MM.1S (cell line): ENCODE data around the gene COL18A1.

Experiments
- DNase-seq: peaks from one replicate; pipeline ENCODE4 v3.0.0-alpha.2; 2015
- H2AFZ ChIP-seq: fragments of 300-600 bp; sonication (generic); 2 replicates; pipeline ENCODE4 v1.6.0; 2016; ENCODE audit warnings: antibody characterized with exemption, low read length
- H3F3A ChIP-seq: fragments of 300-600 bp; sonication (generic); 2 replicates; pipeline ENCODE4 v1.6.1; 2016; ENCODE audit warnings: mild to moderate bottlenecking, antibody characterized with exemption, low read length, moderate library complexity, mixed read lengths; ENCODE audit not compliant: insufficient read depth
- H3K27ac ChIP-seq: fragments of 300-600 bp; sonication (generic); 2 replicates; pipeline ENCODE4 v1.5.1; 2016; ENCODE audit warnings: mild to moderate bottlenecking, low read length
- H3K27me3 ChIP-seq: fragments of 300-600 bp; sonication (generic); replicated peaks from 2 replicates; pipeline ENCODE4 v1.6.0; 2016; ENCODE audit warnings: low read length; ENCODE audit not compliant: insufficient read depth
- H3K36me3 ChIP-seq: fragments of 300-600 bp; sonication (generic); replicated peaks from 2 replicates; pipeline ENCODE4 v1.6.1; 2016; ENCODE audit warnings: mild to moderate bottlenecking, low read length, mixed read lengths; ENCODE audit not compliant: insufficient read depth
- H3K4me1 ChIP-seq: fragments of 300-600 bp; sonication (generic); 2 replicates; pipeline ENCODE4 v1.6.1; 2016; ENCODE audit warnings: low read length, mixed read lengths
- H3K4me2 ChIP-seq: fragments of 300-600 bp; sonication (generic); 2 replicates; pipeline ENCODE4 v1.6.0; 2016; ENCODE audit warnings: low read depth, low read length
- H3K4me3 ChIP-seq: fragments of 300-600 bp; sonication (generic); 2 replicates; pipeline ENCODE4 v1.5.1; 2016; ENCODE audit warnings: low read length, mixed read lengths
- H3K79me2 ChIP-seq: fragments of 300-600 bp; sonication (generic); 2 replicates; pipeline ENCODE4 v1.6.1; 2016; ENCODE audit warnings: mixed run types, low read length, mixed read lengths
- H3K9ac ChIP-seq: fragments of 300-600 bp; sonication (generic); 2 replicates; pipeline ENCODE4 v1.6.1; 2016; ENCODE audit warnings: low read length, mixed read lengths
- H3K9me2 ChIP-seq: fragments of 300-600 bp; sonication (generic); replicated peaks from 2 replicates; pipeline ENCODE4 v1.6.1; 2016; ENCODE audit warnings: mild to moderate bottlenecking, low read length, mixed read lengths; ENCODE audit not compliant: insufficient read depth
- H3K9me3 ChIP-seq: fragments of 300-600 bp; sonication (generic); replicated peaks from 2 replicates; pipeline ENCODE4 v1.6.1; 2016; ENCODE audit warnings: mild to moderate bottlenecking, low read length, mixed read lengths; ENCODE audit not compliant: insufficient read depth
- H4K20me1 ChIP-seq: fragments of 300-600 bp; sonication (generic); 2 replicates; pipeline ENCODE4 v1.6.1; 2016; ENCODE audit warnings: mild to moderate bottlenecking, low read length, moderate library complexity, mixed read lengths; ENCODE audit not compliant: insufficient read depth
- CTCF ChIP-seq: fragments of 300-600 bp; sonication (generic); IDR thresholded peaks from 2 replicates; pipeline ENCODE4 v1.5.1; 2016; ENCODE audit warnings: antibody characterized with exemption, low read length, mixed read lengths
- EZH2 ChIP-seq: fragments of 300-600 bp; sonication (generic); optimal IDR thresholded peaks from 2 replicates; pipeline ENCODE3; 2017; ENCODE audit warnings: low read depth, mild to moderate bottlenecking, antibody characterized with exemption, low read length, mixed read lengths
- EZH2phosphoT487 ChIP-seq: fragments of 300-600 bp; sonication (generic); IDR thresholded peaks from 2 replicates; pipeline ENCODE4 v1.6.1; 2018; ENCODE audit warnings: antibody characterized with exemption, low read length

The COL18A1 gene

GRCh38 chr21:45447821-45448220 lies 42.9 kb downstream of the COL18A1 start:
- no peaks in the 10 kb centered on the region for H3K9me3 ChIP-seq
- no peak for DNase-seq
- H3F3A ChIP-seq: no peaks in the 10 kb centered on the region
- TF ChIP-seq EZH2phosphoT487 (no peak), EZH2 (no peak), CTCF (no peak)
- no peaks in the 10 kb centered on the region for H3K4me1 ChIP-seq
- no peak overlapping the region for H2AFZ ChIP-seq
- H3K27me3 ChIP-seq: peaks cover 98% of the 10 kb centered on the region
- no peaks in the 10 kb centered on the region for H3K79me2 ChIP-seq
- no peaks in the 10 kb centered on the region for H3K9me2 ChIP-seq
- no peak overlapping the region for H3K4me3 ChIP-seq
- H4K20me1 ChIP-seq: no peaks in the 10 kb centered on the region
- H3K9ac ChIP-seq: no peak overlapping the region
- no peaks in the 10 kb centered on the region for H3K36me3 ChIP-seq
- H3K27ac ChIP-seq: no peak overlapping the region
- H3K4me2 ChIP-seq: no peak overlapping the region

GRCh38 chr21:45448283-45448809 lies 43.4 kb downstream of the COL18A1 start:
- no peak for DNase-seq
- H3K36me3 ChIP-seq: no peaks in the 10 kb centered on the region
- no peak overlapping the region for H3K27ac ChIP-seq
- H3K4me2 ChIP-seq: no peak overlapping the region
- H3F3A ChIP-seq: no peaks in the 10 kb centered on the region
- TF ChIP-seq EZH2 (no peak), EZH2phosphoT487 (no peak), CTCF (no peak)
- H3K4me1 ChIP-seq: no peaks in the 10 kb centered on the region
- H3K79me2 ChIP-seq: no peaks in the 10 kb centered on the region
- peaks cover 94% of the 10 kb centered on the region for H3K27me3 ChIP-seq
- H3K9ac ChIP-seq: no peak overlapping the region
- no peaks in the 10 kb centered on the region for H3K9me3 ChIP-seq
- H3K9me2 ChIP-seq: no peaks in the 10 kb centered on the region
- H2AFZ ChIP-seq: no peak overlapping the region
- no peaks in the 10 kb centered on the region for H4K20me1 ChIP-seq
- no peak overlapping the region for H3K4me3 ChIP-seq

GRCh38 chr21:45448810-45449657 lies 44.1 kb downstream of the COL18A1 start:
- TF ChIP-seq EZH2phosphoT487 (no peak), CTCF (no peak), EZH2 (no peak)
- no peaks in the 10 kb centered on the region for H3K36me3 ChIP-seq
- H4K20me1 ChIP-seq: no peaks in the 10 kb centered on the region
- H2AFZ ChIP-seq: no peak overlapping the region
- H3F3A ChIP-seq: no peaks in the 10 kb centered on the region
- no peak overlapping the region for H3K9ac ChIP-seq
- peaks cover 94% of the 10 kb centered on the region for H3K27me3 ChIP-seq
- H3K9me3 ChIP-seq: no peaks in the 10 kb centered on the region
- no peak overlapping the region for H3K4me3 ChIP-seq
- H3K79me2 ChIP-seq: no peaks in the 10 kb centered on the region
- no peaks in the 10 kb centered on the region for H3K9me2 ChIP-seq
- H3K4me2 ChIP-seq: no peak overlapping the region
- H3K27ac ChIP-seq: no peak overlapping the region
- no peaks in the 10 kb centered on the region for H3K4me1 ChIP-seq
- no peak for DNase-seq
